Neural progenitor cell (in vitro differentiated cells): Measurements from ENCODE around the gene NRN1L.

Experiments used
- EZH2 ChIP-seq: fragments of 200-600 bp; sonication (generic); IDR thresholded peaks from 2 replicates; pipeline ENCODE4 v1.6.1; 2017; ENCODE audit warnings: antibody characterized with exemption, mild to moderate bottlenecking, moderate library complexity
- EZH2phosphoT487 ChIP-seq: fragments of 200-600 bp; sonication (generic); IDR thresholded peaks from 2 replicates; pipeline ENCODE4 v1.6.1; 2017; ENCODE audit warnings: antibody characterized with exemption
- TF ChIP-seq, protein P1 (sequence below): fragments of 200-600 bp; sonication (generic); IDR thresholded peaks from 2 replicates; pipeline ENCODE4 v1.5.1; 2017; ENCODE audit warnings: antibody characterized with exemption, mild to moderate bottlenecking

- TF ChIP-seq, protein P1, sequence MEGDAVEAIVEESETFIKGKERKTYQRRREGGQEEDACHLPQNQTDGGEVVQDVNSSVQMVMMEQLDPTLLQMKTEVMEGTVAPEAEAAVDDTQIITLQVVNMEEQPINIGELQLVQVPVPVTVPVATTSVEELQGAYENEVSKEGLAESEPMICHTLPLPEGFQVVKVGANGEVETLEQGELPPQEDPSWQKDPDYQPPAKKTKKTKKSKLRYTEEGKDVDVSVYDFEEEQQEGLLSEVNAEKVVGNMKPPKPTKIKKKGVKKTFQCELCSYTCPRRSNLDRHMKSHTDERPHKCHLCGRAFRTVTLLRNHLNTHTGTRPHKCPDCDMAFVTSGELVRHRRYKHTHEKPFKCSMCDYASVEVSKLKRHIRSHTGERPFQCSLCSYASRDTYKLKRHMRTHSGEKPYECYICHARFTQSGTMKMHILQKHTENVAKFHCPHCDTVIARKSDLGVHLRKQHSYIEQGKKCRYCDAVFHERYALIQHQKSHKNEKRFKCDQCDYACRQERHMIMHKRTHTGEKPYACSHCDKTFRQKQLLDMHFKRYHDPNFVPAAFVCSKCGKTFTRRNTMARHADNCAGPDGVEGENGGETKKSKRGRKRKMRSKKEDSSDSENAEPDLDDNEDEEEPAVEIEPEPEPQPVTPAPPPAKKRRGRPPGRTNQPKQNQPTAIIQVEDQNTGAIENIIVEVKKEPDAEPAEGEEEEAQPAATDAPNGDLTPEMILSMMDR = no peak
- TF ChIP-seq EZH2phosphoT487 (no peak), EZH2 (no peak)
These were observed 45.5 kb downstream of the NRN1L start for GRCh38 chr16:67930191-67930590.
